BE2C (cell line): Measurements from ENCODE around the gene ATXN10.

ENCODE experiments used
- DNase-seq: peaks from one replicate; pipeline ENCODE4 v3.0.0-alpha.2; 2020
- H3K27me3 ChIP-seq: fragments of 250-450 bp; sonication (Bioruptor Pico); 2 replicates; pipeline ENCODE4 v1.5.1; 2020; ENCODE audit warnings: mild to moderate bottlenecking
- H3K36me3 ChIP-seq: fragments of 250-450 bp; sonication (Bioruptor Pico); 2 replicates; pipeline ENCODE4 v1.5.1; 2020; ENCODE audit warnings: mild to moderate bottlenecking
- H3K4me1 ChIP-seq: fragments of 250-450 bp; sonication (Bioruptor Pico); 2 replicates; pipeline ENCODE4 v1.5.1; 2020
- H3K4me3 ChIP-seq: 2 replicates; pipeline ENCODE4 v1.5.1; 2011; ENCODE audit warnings: low read depth, low read length
- H3K9me3 ChIP-seq: fragments of 250-450 bp; sonication (Bioruptor Pico); 2 replicates; pipeline ENCODE4 v1.5.1; 2020
- CTCF ChIP-seq: IDR thresholded peaks from 2 replicates; pipeline ENCODE4 v1.5.1; 2012; ENCODE audit warnings: mild to moderate bottlenecking, low read depth, low read length

The ATXN10 gene

GRCh38 chr22:45892681-45893461, 221.2 kb downstream of the ATXN10 start:
- Histone ChIP-seq H3K9me3 (no peaks in the 10 kb centered on the region), H3K27me3 (no peaks in the 10 kb centered on the region), H3K4me1 (peaks cover 18% of the 10 kb centered on the region), H3K4me3 (no peak overlapping the region), H3K36me3 (no peaks in the 10 kb centered on the region)
- peak; percentile 9 for DNase-seq
- no peak for TF ChIP-seq CTCF

GRCh38 chr22:45893516-45893915, 221.9 kb downstream of the ATXN10 start:
- Histone ChIP-seq H3K27me3 (no peaks in the 10 kb centered on the region), H3K36me3 (no peaks in the 10 kb centered on the region), H3K4me1 (peaks cover 18% of the 10 kb centered on the region), H3K9me3 (no peaks in the 10 kb centered on the region), H3K4me3 (no peak overlapping the region)
- TF ChIP-seq CTCF = no peak
- peak; percentile 1 for DNase-seq
